Kidney (tissue), 14 donors: Measurements from ENCODE around the gene LYST. TPM values are rescaled to one million over a fixed set of nuclear protein-coding genes. Genes with fewer than 3 reads are reported as not detected.

Experiments used
- DNase-seq, 5 donors: peaks; one replicate each; pipeline ENCODE4 v3.0.0-alpha.2; 2013 to 2020
- FAIRE-seq: peaks from 2 replicates; lab custom pipeline; 2012; peaks lifted over from hg19 to GRCh38; lab: Jason Lieb, UNC
- H3K27ac ChIP-seq, 2 donors: one replicate each; pipeline ENCODE4 v1.7.0; 2013; ENCODE audit warnings: low read depth in 2 of 2, low read length in 2 of 2, inconsistent platforms in 1 of 2
- H3K27me3 ChIP-seq: one replicate; pipeline ENCODE4 v1.7.1; 2013; ENCODE audit warnings: low read length, inconsistent platforms; ENCODE audit not compliant: control insufficient read depth, insufficient read depth
- H3K36me3 ChIP-seq, 3 donors: one replicate each; pipeline versions ENCODE4 v1.7.0 to v1.7.1; 2013; ENCODE audit warnings: low read length in 3 of 3, control low read depth in 1 of 3, inconsistent platforms in 1 of 3; ENCODE audit not compliant: insufficient read depth in 3 of 3, control insufficient read depth in 2 of 3
- H3K4me1 ChIP-seq, 3 donors: one replicate each; pipeline versions ENCODE4 v1.7.0 to v1.7.1; 2013; ENCODE audit warnings: low read length in 3 of 3, inconsistent platforms in 1 of 3, low read depth in 1 of 3; ENCODE audit not compliant: control insufficient read depth in 2 of 3, insufficient read depth in 2 of 3
- H3K4me3 ChIP-seq, 3 donors: one replicate each; pipeline versions ENCODE4 v1.7.0 to v1.8.1; 2013; ENCODE audit warnings: low read length in 3 of 3, control low read depth in 1 of 3, inconsistent platforms in 1 of 3
- H3K9ac ChIP-seq, 3 donors: one replicate each; pipeline versions ENCODE4 v1.7.0 to v1.7.1; 2013; ENCODE audit warnings: low read length in 3 of 3, control low read depth in 1 of 3, inconsistent platforms in 1 of 3
- H3K9me3 ChIP-seq, 3 donors: one replicate each; pipeline versions ENCODE4 v1.7.0 to v1.7.1; 2013; ENCODE audit warnings: low read length in 3 of 3, control low read depth in 1 of 3, inconsistent platforms in 1 of 3; ENCODE audit not compliant: control insufficient read depth in 2 of 3, insufficient read depth in 1 of 3
- intact Hi-C: fragments of 100-400 bp; cut with DNase I; formaldehyde crosslinking; loops from one replicate; pipeline ENCODE4 v1.11.1; 2022
- polyA plus RNA-seq: library from polyadenylated mRNA; stranded (reverse); fragments of 350-450 nt; fragmentation: Illumina TruSeq; extraction: RNeasy Lipid Tissue Mini Kit (QIAGEN cat#74804); gene quantifications from one replicate; pipeline ENCODE4 v1.2.3, GENCODE V29; 2014; ENCODE audit warnings: low read depth, low replicate concordance; ENCODE audit not compliant: insufficient read depth
- total RNA-seq: library from RNA; stranded (reverse); fragmentation: NEBNext Ultra II Directional; extraction: Animal tissue kit (Norgen Biotek cat#: 25700); gene quantifications from one replicate; pipeline ENCODE4 v1.2.1, GENCODE V29; 2021
- TF ChIP-seq, protein P1 (sequence below): IDR thresholded peaks from 3 replicates; pipeline ENCODE4 v1.5.1; 2012; ENCODE audit warnings: mild to moderate bottlenecking, moderate library complexity, borderline replicate concordance; ENCODE audit not compliant: insufficient read depth; ENCODE audit errors: extremely low read depth
- donor health status: control.
- donor health status: control.
- donor health status: control.
- donor health status: control.
- donor health status: control.
- donor health status: DM: yes; HTN: yes; CAD: no.
- donor health status: Normal renal cell carcinoma (clear cell type).

The LYST gene
- total and polyA plus RNA-seq, 2 donors from 2014 or later, result 4.6 to 30.3 TPM

DNA sequence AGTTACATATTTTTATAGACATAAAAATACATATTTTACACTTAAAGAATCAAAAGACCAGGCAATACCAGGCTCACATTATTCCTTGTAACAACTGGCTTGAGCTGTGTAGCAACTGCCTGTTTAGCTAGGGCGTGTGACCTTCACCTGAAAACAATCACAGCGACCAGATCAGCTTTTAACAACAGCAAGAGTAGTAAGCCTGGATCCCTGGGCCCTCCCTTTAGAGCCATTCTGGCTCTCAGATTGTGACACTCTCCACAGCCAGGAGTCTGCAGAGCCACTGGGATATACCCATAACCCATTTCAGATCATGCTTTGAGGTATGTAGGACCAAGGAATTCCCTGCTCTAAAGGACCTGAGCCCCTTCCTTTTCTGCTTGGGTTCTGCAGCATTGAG, 187.7 kb downstream of the LYST start:
- no peak for FAIRE-seq
- intact Hi-C loops, result no loop called here
- TF ChIP-seq, protein P1, sequence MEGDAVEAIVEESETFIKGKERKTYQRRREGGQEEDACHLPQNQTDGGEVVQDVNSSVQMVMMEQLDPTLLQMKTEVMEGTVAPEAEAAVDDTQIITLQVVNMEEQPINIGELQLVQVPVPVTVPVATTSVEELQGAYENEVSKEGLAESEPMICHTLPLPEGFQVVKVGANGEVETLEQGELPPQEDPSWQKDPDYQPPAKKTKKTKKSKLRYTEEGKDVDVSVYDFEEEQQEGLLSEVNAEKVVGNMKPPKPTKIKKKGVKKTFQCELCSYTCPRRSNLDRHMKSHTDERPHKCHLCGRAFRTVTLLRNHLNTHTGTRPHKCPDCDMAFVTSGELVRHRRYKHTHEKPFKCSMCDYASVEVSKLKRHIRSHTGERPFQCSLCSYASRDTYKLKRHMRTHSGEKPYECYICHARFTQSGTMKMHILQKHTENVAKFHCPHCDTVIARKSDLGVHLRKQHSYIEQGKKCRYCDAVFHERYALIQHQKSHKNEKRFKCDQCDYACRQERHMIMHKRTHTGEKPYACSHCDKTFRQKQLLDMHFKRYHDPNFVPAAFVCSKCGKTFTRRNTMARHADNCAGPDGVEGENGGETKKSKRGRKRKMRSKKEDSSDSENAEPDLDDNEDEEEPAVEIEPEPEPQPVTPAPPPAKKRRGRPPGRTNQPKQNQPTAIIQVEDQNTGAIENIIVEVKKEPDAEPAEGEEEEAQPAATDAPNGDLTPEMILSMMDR, result no peak

DNA sequence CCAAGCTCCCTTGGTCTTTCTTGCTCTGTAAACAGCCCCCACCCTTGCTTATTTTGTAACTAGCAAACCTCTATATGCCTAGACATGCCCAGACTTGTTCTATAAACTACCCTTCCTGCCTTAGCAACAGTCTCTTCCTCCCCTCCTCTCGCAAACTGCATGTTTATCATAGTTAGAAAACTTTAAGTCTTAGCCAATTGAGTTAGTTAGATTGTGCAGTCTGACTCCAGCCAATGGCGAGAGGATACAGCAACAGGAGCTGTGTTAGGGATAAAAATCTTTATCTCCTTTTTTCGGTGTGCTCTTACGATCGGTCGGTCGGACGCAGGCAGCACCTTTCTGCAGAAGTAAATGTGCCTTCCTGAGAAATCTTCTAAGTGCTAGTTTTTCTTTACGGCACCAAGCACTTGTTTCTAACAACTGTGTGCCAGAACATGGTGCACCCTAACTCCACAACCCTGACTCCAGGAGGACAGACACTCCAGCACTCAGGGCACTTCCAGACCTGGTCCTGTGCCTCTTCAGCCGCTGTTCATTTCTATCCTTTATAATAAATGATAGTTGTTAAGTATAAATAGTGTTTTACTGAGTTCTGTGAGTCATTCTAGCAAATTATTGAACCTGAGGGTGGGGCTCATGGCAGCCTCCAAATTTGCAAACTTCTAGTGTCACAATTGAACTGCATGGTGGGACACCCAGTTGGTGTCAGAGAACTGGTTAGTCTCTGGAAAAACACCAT, 191.4 kb downstream of the LYST start:
- Histone ChIP-seq H3K9ac (no peak overlapping the region), H3K9me3 (peaks cover 0 to 12% (median 3%) of the 10 kb centered on the region in 3 donors), H3K4me3 (no peak overlapping the region), H3K27me3 (no peaks in the 10 kb centered on the region), H3K36me3 (peaks cover 0 to 12% (median 2%) of the 10 kb centered on the region in 3 donors), H3K4me1 (no peaks in the 10 kb centered on the region), H3K27ac (no peak overlapping the region)
- TF ChIP-seq, protein P1, result no peak
- intact Hi-C loops, result no loop called here
- DNase-seq (no peak), FAIRE-seq (no peak)

More for the DNA sequence above, 187.7 kb downstream of the LYST start:
- Histone ChIP-seq H3K9me3 (no peaks in the 10 kb centered on the region), H3K4me3 (no peak overlapping the region), H3K27ac (no peak overlapping the region), H3K36me3 (peaks cover 0 to 12% (median 2%) of the 10 kb centered on the region in 3 donors), H3K27me3 (no peaks in the 10 kb centered on the region), H3K9ac (no peak overlapping the region), H3K4me1 (no peaks in the 10 kb centered on the region)
- DNase-seq, result no peak

DNA sequence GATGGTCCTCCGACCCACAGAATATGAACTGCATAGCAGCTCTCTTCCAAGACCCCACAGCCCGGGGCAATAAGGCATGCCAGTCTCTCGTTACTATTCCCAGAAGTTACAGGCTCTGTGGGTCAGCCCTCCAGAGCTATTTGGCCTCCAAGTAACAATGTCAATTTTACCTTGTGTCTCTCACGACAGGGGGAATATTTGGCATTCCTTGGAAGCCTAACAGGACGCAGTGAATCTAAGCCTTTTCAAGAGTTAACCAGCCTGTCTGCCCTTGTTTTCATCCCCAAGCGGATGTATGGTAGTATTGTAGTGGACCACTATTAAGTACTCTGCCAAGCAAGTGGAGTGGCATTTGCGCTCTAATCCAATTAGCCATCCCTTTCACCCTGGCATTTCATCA, 192.7 kb downstream of the LYST start:
- FAIRE-seq, result no peak
- intact Hi-C loops, result no loop called here

More for the DNA sequence above, 192.7 kb downstream of the LYST start:
- TF ChIP-seq, protein P1, result no peak
- H3K36me3 ChIP-seq, result peaks cover 0 to 12% (median 2%) of the 10 kb centered on the region in 3 donors
- no peak overlapping the region for H3K27ac ChIP-seq
- H3K4me1 ChIP-seq, result no peaks in the 10 kb centered on the region
- H3K27me3 ChIP-seq, result no peaks in the 10 kb centered on the region
- H3K4me3 ChIP-seq, result no peak overlapping the region
- DNase-seq, result no peak
- peaks cover 2 to 18% (median 3%) of the 10 kb centered on the region in 3 donors for H3K9me3 ChIP-seq
- H3K9ac ChIP-seq, result no peak overlapping the region
